ENCODE data around the gene CENPO.

The CENPO gene

GRCh38 chr2:24859968-24860600 lies 66.9 kb downstream of the CENPO start:
- no peak for DNase-seq (ENCODE audit: low spot score)
- no peak for FAIRE-seq

- DNase-seq (ENCODE audit: low spot score), result no peak
- FAIRE-seq, result no peak
These were observed 67.4 kb downstream of the CENPO start for GRCh38 chr2:24860631-24861030.

GRCh38 chr2:24861500-24861899 lies 68.3 kb downstream of the CENPO start:
- no peak for DNase-seq (ENCODE audit: low spot score)
- no peak for FAIRE-seq

GRCh38 chr2:24863641-24864040 lies 70.4 kb downstream of the CENPO start:
- DNase-seq (ENCODE audit: low spot score), result no peak
- FAIRE-seq, result no peak

GRCh38 chr2:24866946-24867345 lies 73.7 kb downstream of the CENPO start:
- DNase-seq (ENCODE audit: low spot score) (no peak), FAIRE-seq (no peak)

- FAIRE-seq (no peak), DNase-seq (ENCODE audit: low spot score) (no peak)
These were observed 77.2 kb downstream of the CENPO start for GRCh38 chr2:24870440-24870839.

- no peak for FAIRE-seq
These were observed 77.9 kb downstream of the CENPO start for GRCh38 chr2:24870891-24871705.

GRCh38 chr2:24871852-24872333 lies 78.7 kb downstream of the CENPO start:
- no peak for DNase-seq (ENCODE audit: low spot score)
- no peak for FAIRE-seq

More at GRCh38 chr2:24870891-24871705, 77.9 kb downstream of the CENPO start:
- no peak for DNase-seq (ENCODE audit: low spot score)

All from RCC 7860 (cell line).